ENCODE measurements around the gene HBE1. TPM values are rescaled to one million over a fixed set of nuclear protein-coding genes. Genes with fewer than 3 reads are reported as not detected.

Gene HBE1
- total RNA-seq, 1 donor from 2014 or later, result not detected

GRCh38 chr11:5252919-5253265 is 16.9 kb downstream of the HBE1 start:
- Histone ChIP-seq H3K9ac (no peak overlapping the region), H3K4me1 (no peaks in the 10 kb centered on the region), H3K36me3 (no peaks in the 10 kb centered on the region), H3K4me2 (no peak overlapping the region), H3K9me3 (ENCODE audit: low read depth) (no peaks in the 10 kb centered on the region), H3K79me2 (ENCODE audit: low read depth) (no peaks in the 10 kb centered on the region), H2AFZ (replicated peaks) (no peak overlapping the region), H4K20me1 (ENCODE audit: low read depth) (no peaks in the 10 kb centered on the region), H3K27ac (no peak overlapping the region), H3K27me3 (no peaks in the 10 kb centered on the region), H3K4me3 (no peak overlapping the region), H3F3A (ENCODE audit: low read depth) (no peaks in the 10 kb centered on the region)
- no peak for DNase-seq (ENCODE audit: low spot score)
- no peak overlapping the region for H3K4me3 Mint-ChIP-seq
- no peak overlapping the region for H3K27ac Mint-ChIP-seq
- H3K4me1 Mint-ChIP-seq, result peaks cover 8% of the 10 kb centered on the region
- no peak for TF ChIP-seq EZH2phosphoT487 (IDR thresholded peaks at IDR 0.05)
- TF ChIP-seq EZH2 (IDR thresholded peaks at IDR 0.05), result no peak
- TF ChIP-seq CTCF (IDR thresholded peaks at IDR 0.05), result no peak
- H3K36me3 Mint-ChIP-seq, result no peaks in the 10 kb centered on the region
- no peaks in the 10 kb centered on the region for H3K27me3 Mint-ChIP-seq (ENCODE audit: insufficient read depth, low read depth)
- no peaks in the 10 kb centered on the region for H3K9me3 Mint-ChIP-seq

- Mint-ChIP-seq H3K27ac (no peak overlapping the region), H3K27me3 (ENCODE audit: insufficient read depth, low read depth) (no peaks in the 10 kb centered on the region), H3K9me3 (no peaks in the 10 kb centered on the region), H3K4me1 (peaks cover 8% of the 10 kb centered on the region), H3K36me3 (no peaks in the 10 kb centered on the region), H3K4me3 (no peak overlapping the region)
- Histone ChIP-seq H3K4me3 (no peak overlapping the region), H3K79me2 (ENCODE audit: low read depth) (no peaks in the 10 kb centered on the region), H3K27me3 (no peaks in the 10 kb centered on the region), H3K36me3 (no peaks in the 10 kb centered on the region), H3K4me1 (no peaks in the 10 kb centered on the region), H4K20me1 (ENCODE audit: low read depth) (no peaks in the 10 kb centered on the region), H3K9me3 (ENCODE audit: low read depth) (no peaks in the 10 kb centered on the region), H3F3A (ENCODE audit: low read depth) (no peaks in the 10 kb centered on the region), H3K4me2 (no peak overlapping the region), H3K9ac (no peak overlapping the region), H2AFZ (replicated peaks) (no peak overlapping the region), H3K27ac (no peak overlapping the region)
- no peak for DNase-seq (ENCODE audit: low spot score)
- TF ChIP-seq EZH2 (IDR thresholded peaks at IDR 0.05) (no peak), CTCF (IDR thresholded peaks at IDR 0.05) (no peak)
Observed at GRCh38 chr11:5252192-5252918, 17.4 kb downstream of the HBE1 start.

- Mint-ChIP-seq H3K27ac (no peak overlapping the region), H3K4me3 (no peak overlapping the region), H3K9me3 (no peaks in the 10 kb centered on the region), H3K27me3 (ENCODE audit: insufficient read depth, low read depth) (no peaks in the 10 kb centered on the region), H3K36me3 (no peaks in the 10 kb centered on the region), H3K4me1 (peaks cover 6% of the 10 kb centered on the region)
- no peaks in the 10 kb centered on the region for H4K20me1 ChIP-seq (ENCODE audit: low read depth)
- H3K27me3 ChIP-seq, result no peaks in the 10 kb centered on the region
- H3K4me1 ChIP-seq, result no peaks in the 10 kb centered on the region
- no peak overlapping the region for H3K4me2 ChIP-seq
- no peaks in the 10 kb centered on the region for H3K79me2 ChIP-seq (ENCODE audit: low read depth)
- no peaks in the 10 kb centered on the region for H3K36me3 ChIP-seq
- H3F3A ChIP-seq (ENCODE audit: low read depth), result no peaks in the 10 kb centered on the region
- H3K27ac ChIP-seq, result no peak overlapping the region
- no peaks in the 10 kb centered on the region for H3K9me3 ChIP-seq (ENCODE audit: low read depth)
- TF ChIP-seq EZH2 (IDR thresholded peaks at IDR 0.05) (no peak), EZH2phosphoT487 (IDR thresholded peaks at IDR 0.05) (no peak), CTCF (IDR thresholded peaks at IDR 0.05) (no peak)
- H3K4me3 ChIP-seq, result no peak overlapping the region
- no peak overlapping the region for H2AFZ ChIP-seq (replicated peaks)
- H3K9ac ChIP-seq, result no peak overlapping the region
- no peak for DNase-seq (ENCODE audit: low spot score)
Observed at GRCh38 chr11:5251746-5252145, 18.0 kb downstream of the HBE1 start.
